Kidney (tissue), 14 donors: ENCODE measurements around the gene KBTBD3. TPM values are rescaled to one million over a fixed set of nuclear protein-coding genes. Genes with fewer than 3 reads are reported as not detected.

Experiments
- DNase-seq, 5 donors: peaks; one replicate each; pipeline ENCODE4 v3.0.0-alpha.2; 2013 to 2020
- FAIRE-seq: peaks from 2 replicates; lab custom pipeline; 2012; peaks lifted over from hg19 to GRCh38; lab: Jason Lieb, UNC
- H3K27ac ChIP-seq, 2 donors: one replicate each; pipeline ENCODE4 v1.7.0; 2013; ENCODE audit warnings: low read depth in 2 of 2, low read length in 2 of 2, inconsistent platforms in 1 of 2
- H3K27me3 ChIP-seq: one replicate; pipeline ENCODE4 v1.7.1; 2013; ENCODE audit warnings: low read length, inconsistent platforms; ENCODE audit not compliant: control insufficient read depth, insufficient read depth
- H3K36me3 ChIP-seq, 3 donors: one replicate each; pipeline versions ENCODE4 v1.7.0 to v1.7.1; 2013; ENCODE audit warnings: low read length in 3 of 3, control low read depth in 1 of 3, inconsistent platforms in 1 of 3; ENCODE audit not compliant: insufficient read depth in 3 of 3, control insufficient read depth in 2 of 3
- H3K4me1 ChIP-seq, 3 donors: one replicate each; pipeline versions ENCODE4 v1.7.0 to v1.7.1; 2013; ENCODE audit warnings: low read length in 3 of 3, inconsistent platforms in 1 of 3, low read depth in 1 of 3; ENCODE audit not compliant: control insufficient read depth in 2 of 3, insufficient read depth in 2 of 3
- H3K4me3 ChIP-seq, 3 donors: one replicate each; pipeline versions ENCODE4 v1.7.0 to v1.8.1; 2013; ENCODE audit warnings: low read length in 3 of 3, control low read depth in 1 of 3, inconsistent platforms in 1 of 3
- H3K9ac ChIP-seq, 3 donors: one replicate each; pipeline versions ENCODE4 v1.7.0 to v1.7.1; 2013; ENCODE audit warnings: low read length in 3 of 3, control low read depth in 1 of 3, inconsistent platforms in 1 of 3
- H3K9me3 ChIP-seq, 3 donors: one replicate each; pipeline versions ENCODE4 v1.7.0 to v1.7.1; 2013; ENCODE audit warnings: low read length in 3 of 3, control low read depth in 1 of 3, inconsistent platforms in 1 of 3; ENCODE audit not compliant: control insufficient read depth in 2 of 3, insufficient read depth in 1 of 3
- CTCF ChIP-seq: IDR thresholded peaks from 3 replicates; pipeline ENCODE4 v1.5.1; 2012; ENCODE audit warnings: mild to moderate bottlenecking, moderate library complexity, borderline replicate concordance; ENCODE audit not compliant: insufficient read depth; ENCODE audit errors: extremely low read depth
- intact Hi-C: fragments of 100-400 bp; cut with DNase I; formaldehyde crosslinking; loops from one replicate; pipeline ENCODE4 v1.11.1; 2022
- polyA plus RNA-seq: library from polyadenylated mRNA; stranded (reverse); fragments of 350-450 nt; fragmentation: Illumina TruSeq; extraction: RNeasy Lipid Tissue Mini Kit (QIAGEN cat#74804); gene quantifications from one replicate; pipeline ENCODE4 v1.2.3, GENCODE V29; 2014; ENCODE audit warnings: low read depth, low replicate concordance; ENCODE audit not compliant: insufficient read depth
- total RNA-seq: library from RNA; stranded (reverse); fragmentation: NEBNext Ultra II Directional; extraction: Animal tissue kit (Norgen Biotek cat#: 25700); gene quantifications from one replicate; pipeline ENCODE4 v1.2.1, GENCODE V29; 2021
- donor health status: control.
- donor health status: control.
- donor health status: control.
- donor health status: control.
- donor health status: control.
- donor health status: DM: yes; HTN: yes; CAD: no.
- donor health status: Normal renal cell carcinoma (clear cell type).

The KBTBD3 gene
- total and polyA plus RNA-seq, 2 donors from 2014 or later, result 8.1 to 10.2 TPM

GRCh38 chr11:106092446-106092845 lies 15.3 kb upstream of the KBTBD3 start:
- FAIRE-seq, result no peak
- Histone ChIP-seq H3K4me1 (peaks cover 0 to 8% (median 3%) of the 10 kb centered on the region in 3 donors), H3K9ac (no peak overlapping the region), H3K27ac (no peak overlapping the region), H3K4me3 (no peak overlapping the region), H3K36me3 (peaks cover 9 to 43% (median 38%) of the 10 kb centered on the region in 3 donors), H3K27me3 (no peaks in the 10 kb centered on the region), H3K9me3 (no peaks in the 10 kb centered on the region)
- DNase-seq, result no peak
- TF ChIP-seq CTCF, result no peak
- intact Hi-C loops, result no loop called here

GRCh38 chr11:106091480-106092123 lies 14.5 kb upstream of the KBTBD3 start:
- intact Hi-C loops, result no loop called here
- Histone ChIP-seq H3K9ac (no peak overlapping the region), H3K27me3 (no peaks in the 10 kb centered on the region), H3K4me3 (no peak overlapping the region), H3K27ac (no peak overlapping the region), H3K4me1 (peaks cover 0 to 8% (median 6%) of the 10 kb centered on the region in 3 donors), H3K9me3 (no peaks in the 10 kb centered on the region), H3K36me3 (peaks cover 9 to 34% (median 31%) of the 10 kb centered on the region in 3 donors)
- DNase-seq, result no peak
- TF ChIP-seq CTCF, result no peak
- no peak for FAIRE-seq

- Histone ChIP-seq H3K36me3 (peaks cover 11 to 24% (median 19%) of the 10 kb centered on the region in 3 donors), H3K9ac (no peak overlapping the region), H3K27ac (no peak overlapping the region), H3K27me3 (no peaks in the 10 kb centered on the region), H3K4me1 (peaks cover 0 to 8% (median 6%) of the 10 kb centered on the region in 3 donors), H3K9me3 (no peaks in the 10 kb centered on the region), H3K4me3 (no peak overlapping the region)
- intact Hi-C loops, result no loop called here
- TF ChIP-seq CTCF, result no peak
- DNase-seq (no peak), FAIRE-seq (no peak)
Measured at GRCh38 chr11:106088896-106089295, 11.7 kb upstream of the KBTBD3 start.
